IPS DF 19.7 (cell line): ENCODE data around the gene PRAMEF5.
"Not testable (repeated sequence)": the region's sequence is repeated elsewhere in the genome, so short reads cannot be mapped to it uniquely, and the experiment has no call there.

Experiments
- DNase-seq: peaks from one replicate; pipeline ENCODE4 v3.0.0-alpha.2; 2013; ENCODE audit warnings: low read depth, low spot score

Gene PRAMEF5

GRCh38 chr1:13253898-13254297, at the start of gene PRAMEF5:
TSS of gene PRAMEF5 (plus strand) at chr1:13254198. CDS start at chr1:13259269, 5,071 bp downstream.
- DNase-seq: not testable (repeated sequence)

GRCh38 chr1:13208712-13209111, 45.3 kb upstream of the PRAMEF5 start:
- DNase-seq: not testable (repeated sequence)

GRCh38 chr1:13216619-13217018, 37.4 kb upstream of the PRAMEF5 start:
- not testable (repeated sequence) for DNase-seq

- not testable (repeated sequence) for DNase-seq
These were observed 34.8 kb upstream of the PRAMEF5 start for GRCh38 chr1:13219203-13219602.

- DNase-seq: not testable (repeated sequence)
These were observed 31.2 kb upstream of the PRAMEF5 start for GRCh38 chr1:13222788-13223187.

DNA sequence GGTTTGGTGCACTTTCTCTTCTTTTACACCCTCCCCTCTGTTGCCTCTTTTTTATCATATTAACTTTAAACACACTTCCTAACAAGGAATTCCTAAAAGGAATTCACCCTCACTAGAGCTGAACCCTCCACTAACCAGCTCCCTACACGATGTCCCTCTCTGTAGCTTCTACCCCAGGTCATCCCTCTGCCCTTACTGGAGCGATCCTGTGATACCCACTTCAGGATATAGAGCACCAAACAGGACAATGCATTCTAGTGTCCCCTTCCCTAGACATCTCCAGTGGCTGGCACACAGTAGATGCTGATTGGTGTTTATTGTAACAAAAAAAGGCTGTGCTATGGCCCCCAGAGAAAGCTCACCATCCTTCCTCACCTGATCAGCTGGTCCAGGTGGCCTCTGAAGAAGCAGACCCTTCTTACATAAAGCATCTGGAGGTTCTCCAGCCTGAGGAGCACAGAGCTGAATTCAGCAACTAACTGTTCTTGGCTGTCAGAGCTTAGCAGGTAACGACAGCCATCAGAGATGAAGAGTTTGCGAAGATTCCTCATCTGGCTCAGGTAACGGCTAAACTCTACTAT, 29.4 kb upstream of the PRAMEF5 start:
- no peak for DNase-seq

- DNase-seq: not testable (repeated sequence)
These were observed 28.3 kb upstream of the PRAMEF5 start, which contains the start of gene PRAMEF18 for GRCh38 chr1:13225675-13226204. TSS of gene PRAMEF18 (minus strand) at chr1:13226154. CDS start at chr1:13226106, 48 bp downstream.

DNA sequence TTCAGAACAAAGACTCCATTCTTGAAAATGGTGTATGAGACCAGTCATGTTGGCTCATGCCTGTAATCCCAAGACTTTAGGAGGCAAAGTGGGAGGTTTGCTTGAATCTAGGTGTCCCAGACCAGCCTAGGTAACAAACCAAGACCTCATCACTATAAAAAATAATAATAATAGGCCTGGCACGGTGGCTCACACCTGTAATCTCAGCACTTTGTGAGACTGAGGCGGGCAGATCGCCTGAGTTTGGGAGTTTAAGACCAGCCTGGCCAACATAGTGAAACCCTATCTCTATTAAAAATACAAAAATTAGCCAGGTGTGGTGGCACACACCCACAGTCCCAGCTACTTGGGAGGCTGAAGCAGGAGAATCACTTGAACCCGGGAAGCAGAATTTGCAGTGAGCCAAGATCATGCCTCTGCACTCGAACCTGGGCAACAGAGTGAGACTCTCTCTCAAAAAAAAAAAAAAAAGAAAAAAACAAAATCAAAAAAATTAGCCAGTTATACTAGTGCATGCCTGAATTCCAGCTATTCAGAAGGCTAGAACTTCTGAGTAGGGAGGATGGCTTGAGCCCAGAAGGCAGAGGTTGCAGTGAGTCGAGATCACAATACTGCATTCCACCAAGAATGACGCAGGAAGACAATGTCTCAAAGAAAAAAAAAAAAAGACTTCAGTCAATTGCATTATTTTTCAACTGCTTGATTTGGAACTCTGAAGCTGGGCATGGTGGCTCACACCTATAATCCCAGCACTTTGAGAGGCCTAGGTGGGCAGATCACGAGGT, 26.5 kb upstream of the PRAMEF5 start:
- DNase-seq: not testable (repeated sequence)

DNA sequence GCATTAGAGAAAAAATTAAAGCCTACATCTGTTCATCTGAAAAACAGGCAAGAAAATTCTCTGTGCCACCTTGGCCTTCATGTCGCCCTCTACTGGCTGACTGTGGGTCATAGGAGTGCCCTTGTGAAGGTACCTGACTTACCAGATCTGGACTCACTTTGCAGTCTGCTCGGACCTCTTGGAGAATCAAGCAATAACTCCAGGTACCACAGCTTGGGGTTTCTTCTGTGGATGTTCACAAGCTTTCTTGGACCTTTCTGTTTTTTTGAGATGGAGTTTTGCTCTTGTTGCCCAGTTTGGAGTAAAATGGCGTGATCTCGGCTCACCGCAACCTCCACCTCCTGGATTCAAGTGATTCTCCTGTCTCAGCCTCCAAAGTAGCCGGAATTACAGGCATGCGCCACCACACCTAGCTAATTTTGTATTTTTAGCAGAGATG, 25.6 kb upstream of the PRAMEF5 start:
- DNase-seq: no peak

GRCh38 chr1:13230096-13230495, 23.9 kb upstream of the PRAMEF5 start:
- DNase-seq: not testable (repeated sequence)

GRCh38 chr1:13230601-13231000, 23.4 kb upstream of the PRAMEF5 start:
- not testable (repeated sequence) for DNase-seq

DNA sequence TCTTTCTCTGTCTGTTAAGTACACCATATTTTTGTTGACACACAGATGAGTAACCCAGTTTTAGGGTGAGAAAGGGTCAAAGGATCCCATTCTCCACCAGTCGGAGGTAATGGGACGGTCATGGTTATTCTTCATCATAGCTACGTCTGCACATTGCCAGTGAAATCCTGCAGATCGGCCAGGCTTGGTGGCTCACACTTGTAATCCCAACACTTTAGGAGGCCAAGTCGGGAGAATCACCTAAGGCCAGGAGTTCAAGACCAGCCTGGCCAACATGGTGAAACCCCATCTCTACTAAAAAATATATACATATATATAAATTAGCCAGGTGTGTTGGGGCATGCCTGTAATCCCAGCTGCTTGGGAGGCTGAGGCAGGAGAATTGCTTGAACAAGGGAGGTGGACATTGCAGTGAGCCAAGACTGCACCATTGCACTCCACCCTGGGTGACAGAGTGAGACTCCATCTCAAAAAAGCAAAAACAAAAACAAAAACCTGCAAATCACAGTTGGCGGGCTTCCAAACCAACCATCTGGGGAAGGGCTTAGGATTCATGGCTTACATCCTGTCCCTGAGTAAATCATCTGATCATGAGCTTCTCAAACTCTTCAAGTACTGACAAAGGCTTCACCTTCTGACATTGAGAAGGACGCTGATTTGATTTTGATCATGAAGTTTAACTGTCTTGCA, 22.8 kb upstream of the PRAMEF5 start:
- not testable (repeated sequence) for DNase-seq

GRCh38 chr1:13232056-13232455, 21.9 kb upstream of the PRAMEF5 start:
- DNase-seq: not testable (repeated sequence)

GRCh38 chr1:13234057-13234456, 19.9 kb upstream of the PRAMEF5 start:
- not testable (repeated sequence) for DNase-seq

GRCh38 chr1:13237572-13237971, 16.4 kb upstream of the PRAMEF5 start:
- DNase-seq: not testable (repeated sequence)

DNA sequence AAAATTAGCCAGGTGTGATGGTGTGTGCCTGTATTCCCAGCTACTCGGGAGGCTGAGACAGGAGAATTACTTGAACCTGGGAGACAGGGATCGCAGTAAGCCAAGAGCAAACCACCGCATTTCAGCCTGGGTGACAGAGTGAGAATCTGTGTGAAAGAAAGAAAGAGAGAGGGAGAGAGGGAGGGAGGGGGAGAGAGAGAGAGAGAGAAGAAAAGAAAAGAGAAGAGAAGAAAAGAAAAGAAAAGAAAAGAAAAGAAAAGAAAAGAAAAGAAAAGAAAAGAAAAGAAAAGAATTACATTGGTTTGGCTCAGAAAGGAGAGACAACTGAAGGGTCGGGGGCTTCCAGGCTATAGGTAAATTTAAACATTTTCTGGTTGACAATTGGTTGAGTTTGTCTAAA, 14.4 kb upstream of the PRAMEF5 start:
- not testable (repeated sequence) for DNase-seq

DNA sequence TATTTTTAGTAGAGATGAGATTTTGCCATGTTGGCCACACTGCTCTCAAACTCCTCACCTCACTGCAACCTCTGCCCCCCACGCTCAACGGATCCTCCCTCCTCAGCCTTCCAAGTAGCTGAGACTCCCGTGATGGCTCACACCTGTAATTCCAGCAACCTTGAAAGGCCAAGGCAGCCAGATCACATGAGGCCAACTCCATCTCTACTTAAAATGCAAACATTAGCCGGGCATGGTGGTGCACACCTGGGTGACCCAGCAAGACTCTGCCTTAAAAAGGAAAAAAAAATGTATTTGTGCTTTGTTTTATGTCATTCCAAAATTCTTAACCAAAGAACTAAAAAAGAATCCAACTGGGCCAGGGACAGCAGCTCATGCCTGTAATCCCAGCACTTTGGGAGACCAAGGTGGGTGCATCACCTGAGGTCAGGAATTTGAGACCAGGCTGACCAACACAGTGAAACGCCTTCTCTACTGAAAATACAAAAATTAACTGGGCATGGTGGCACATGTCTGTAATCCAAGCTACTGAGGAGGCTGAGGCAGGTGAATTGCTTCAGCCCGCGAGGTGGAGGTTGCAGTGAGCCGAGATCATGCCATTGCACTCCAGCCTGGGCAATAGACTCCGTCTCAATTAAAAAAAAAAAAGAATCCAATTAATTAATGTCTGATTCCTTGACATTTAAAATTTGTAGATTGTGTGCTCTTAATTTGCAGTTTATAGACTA, 10.3 kb upstream of the PRAMEF5 start:
- not testable (repeated sequence) for DNase-seq

- DNase-seq: not testable (repeated sequence)
These were observed 8.0 kb upstream of the PRAMEF5 start for GRCh38 chr1:13245841-13246553.

DNA sequence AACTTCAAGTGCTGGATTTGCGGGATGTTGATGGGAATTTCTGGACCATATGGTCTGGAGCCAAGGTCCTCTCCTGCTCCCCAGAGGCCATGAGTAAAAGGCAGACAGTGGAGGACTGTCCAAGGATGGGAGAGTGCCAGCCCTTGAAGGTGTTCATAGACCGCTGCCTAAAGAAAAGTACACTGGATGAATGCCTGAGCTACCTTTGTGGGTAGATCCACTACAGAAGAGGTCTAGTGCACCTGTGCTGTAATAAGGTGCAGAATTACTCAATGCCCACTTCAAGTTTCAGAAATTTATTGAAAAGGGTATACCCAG, 7.5 kb upstream of the PRAMEF5 start:
- DNase-seq: not testable (repeated sequence)

DNA sequence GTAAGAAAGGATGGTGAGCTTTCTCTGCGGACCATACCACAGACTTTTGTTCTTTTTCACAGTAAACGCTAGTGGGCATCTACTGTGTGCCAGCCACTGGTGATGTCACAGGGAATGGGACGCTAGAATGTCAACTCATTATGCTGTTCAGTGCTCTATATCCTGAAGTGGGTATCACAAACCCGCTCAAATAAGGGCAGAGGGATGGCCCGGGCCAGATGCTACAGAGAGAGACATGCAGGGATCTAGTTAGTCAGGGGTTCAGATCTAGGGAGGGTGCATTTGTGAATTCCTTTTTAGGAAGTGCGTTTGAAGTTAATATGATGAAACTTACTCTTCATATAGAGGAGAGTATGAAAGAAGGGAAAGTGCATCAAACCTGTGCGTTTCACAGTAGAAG, 6.9 kb upstream of the PRAMEF5 start:
- DNase-seq: not testable (repeated sequence)

GRCh38 chr1:13265124-13265523, 11.1 kb downstream of the PRAMEF5 start:
- DNase-seq: not testable (repeated sequence)
